Ramos (cell line): ENCODE data around the gene PTBP1.

Source experiments
- in situ Hi-C: fragments of 300-500 bp; cut with MboI; formaldehyde crosslinking; loops from one replicate; pipeline ENCODE4 v1.14.3; 2022; ENCODE audit warnings: low sequenced_read_pairs; ENCODE audit not compliant: unreplicated experiment

The PTBP1 gene

GRCh38 chr19:796692-797527 is at the start of gene PTBP1:
TSS of gene PTBP1 (plus strand) at chr19:797452. CDS start at chr19:797498, 46 bp downstream.
- in situ Hi-C loops: no loop called here

GRCh38 chr19:748274-748598 is 49.0 kb upstream of the PTBP1 start:
- in situ Hi-C loops: no loop called here

GRCh38 chr19:749811-750210 is 47.4 kb upstream of the PTBP1 start:
- in situ Hi-C loops: no loop called here

GRCh38 chr19:750640-751423 is 46.4 kb upstream of the PTBP1 start, which contains the start of gene MISP:
TSS of gene MISP (plus strand) at chr19:751112. CDS start at chr19:756947, 5,835 bp downstream.
- in situ Hi-C loops: no loop called here

GRCh38 chr19:751501-752341 is 45.5 kb upstream of the PTBP1 start:
- in situ Hi-C loops: no loop called here

- in situ Hi-C loops: no loop called here
Observed at GRCh38 chr19:752652-753517, 44.4 kb upstream of the PTBP1 start.

- in situ Hi-C loops: no loop called here
Observed at GRCh38 chr19:754530-754929, 42.7 kb upstream of the PTBP1 start.

- in situ Hi-C loops: no loop called here
Observed at GRCh38 chr19:755063-755462, 42.2 kb upstream of the PTBP1 start.

GRCh38 chr19:756236-756635 is 41.0 kb upstream of the PTBP1 start:
- in situ Hi-C loops: no loop called here

- in situ Hi-C loops: no loop called here
Observed at GRCh38 chr19:756821-757688, 40.2 kb upstream of the PTBP1 start.

- in situ Hi-C loops: no loop called here
Observed at GRCh38 chr19:757811-758668, 39.2 kb upstream of the PTBP1 start.

GRCh38 chr19:763181-763580 is 34.1 kb upstream of the PTBP1 start:
- in situ Hi-C loops: loop anchor here (5.0 kb wide), 1 partner anchor 84 kb away; no protein-coding TSS in a partner anchor

GRCh38 chr19:763869-764268 is 33.4 kb upstream of the PTBP1 start:
- in situ Hi-C loops: loop anchor here (5.0 kb wide), 1 partner anchor 83 kb away; no protein-coding TSS in a partner anchor

- in situ Hi-C loops: loop anchor here (5.0 kb wide), 1 partner anchor 83 kb away; no protein-coding TSS in a partner anchor
Observed at GRCh38 chr19:764301-764700, 33.0 kb upstream of the PTBP1 start.

GRCh38 chr19:765179-765738 is 32.0 kb upstream of the PTBP1 start:
- in situ Hi-C loops: loop anchor here (5.0 kb wide), 1 partner anchor 157 kb away; no protein-coding TSS in a partner anchor

GRCh38 chr19:768424-768823 is 28.8 kb upstream of the PTBP1 start:
- in situ Hi-C loops: loop anchor here (5.0 kb wide), 1 partner anchor 154 kb away; no protein-coding TSS in a partner anchor

GRCh38 chr19:769616-770015 is 27.6 kb upstream of the PTBP1 start:
- in situ Hi-C loops: loop anchor here (5.0 kb wide), 2 partner anchors 153 to 213 kb away; partner anchors contain the start of gene WDR18
